ENCODE results near the gene SYAP1. TPM values are rescaled to one million over a fixed set of nuclear protein-coding genes. Genes with fewer than 3 reads are reported as not detected.

Gene SYAP1
- total RNA-seq, 4 donors from 2014 or later: 14.9 to 31.2 (median 19.3) TPM

- Histone ChIP-seq H3K27me3 (no peaks in the 10 kb centered on the region), H3K36me3 (no peaks in the 10 kb centered on the region), H3K4me3 (no peak overlapping the region), H3K9me3 (no peaks in the 10 kb centered on the region), H3K4me1 (no peaks in the 10 kb centered on the region), H3K27ac (no peak overlapping the region)
- intact Hi-C loops (cut with DNase I; ENCODE audit: low total_unique reads): no loop called here
- DNase-seq: no peak
- TF ChIP-seq POLR2A (IDR thresholded peaks at IDR 0.05) (no peak), CTCF (IDR thresholded peaks at IDR 0.05) (no peak)
These were observed 16.5 kb upstream of the SYAP1 start for GRCh38 chrX:16702700-16703599.

- intact Hi-C loops (cut with DNase I; ENCODE audit: low total_unique reads): no loop called here
- Histone ChIP-seq H3K36me3 (no peaks in the 10 kb centered on the region), H3K4me3 (no peak overlapping the region), H3K27me3 (no peaks in the 10 kb centered on the region), H3K9me3 (no peaks in the 10 kb centered on the region), H3K27ac (no peak overlapping the region), H3K4me1 (no peaks in the 10 kb centered on the region)
- no peak for TF ChIP-seq CTCF (IDR thresholded peaks at IDR 0.05)
- no peak for TF ChIP-seq POLR2A (IDR thresholded peaks at IDR 0.05)
- DNase-seq: no peak
These were observed 14.0 kb upstream of the SYAP1 start for GRCh38 chrX:16705370-16705769.

- Histone ChIP-seq H3K4me1 (no peaks in the 10 kb centered on the region), H3K27ac (no peak overlapping the region), H3K27me3 (no peaks in the 10 kb centered on the region), H3K4me3 (no peak overlapping the region), H3K9me3 (no peaks in the 10 kb centered on the region), H3K36me3 (no peaks in the 10 kb centered on the region)
- intact Hi-C loops (cut with DNase I; ENCODE audit: low total_unique reads): no loop called here
- no peak for DNase-seq
- no peak for TF ChIP-seq POLR2A (IDR thresholded peaks at IDR 0.05)
These were observed 11.4 kb upstream of the SYAP1 start for GRCh38 chrX:16708016-16708415.

- no peaks in the 10 kb centered on the region for H3K27me3 ChIP-seq
- no peak for DNase-seq
These were observed 8.1 kb upstream of the SYAP1 start for GRCh38 chrX:16711219-16711811.

GRCh38 chrX:16711893-16712547, 7.4 kb upstream of the SYAP1 start:
- intact Hi-C loops (cut with DNase I; ENCODE audit: low total_unique reads): no loop called here
- Histone ChIP-seq H3K27ac (peak overlapping the region; percentile 81 to 91), H3K27me3 (no peaks in the 10 kb centered on the region), H3K4me3 (peak overlapping the region; percentile 22 to 72), H3K9me3 (no peaks in the 10 kb centered on the region), H3K36me3 (no peaks in the 10 kb centered on the region), H3K4me1 (no peaks in the 10 kb centered on the region)
- DNase-seq: peak in 1 of 2 donors; percentile 19
- TF ChIP-seq POLR2A (IDR thresholded peaks at IDR 0.05) (no peak), CTCF (IDR thresholded peaks at IDR 0.05) (no peak)

More at GRCh38 chrX:16711219-16711811, 8.1 kb upstream of the SYAP1 start:
- intact Hi-C loops (cut with DNase I; ENCODE audit: low total_unique reads): no loop called here
- Histone ChIP-seq H3K36me3 (no peaks in the 10 kb centered on the region), H3K27ac (peak overlapping the region; percentile 81 to 91), H3K4me3 (peak overlapping the region; percentile 22 to 72), H3K9me3 (no peaks in the 10 kb centered on the region), H3K4me1 (no peaks in the 10 kb centered on the region)
- TF ChIP-seq POLR2A (IDR thresholded peaks at IDR 0.05) (no peak), CTCF (IDR thresholded peaks at IDR 0.05) (no peak)

Measured in uterus (tissue), 4 donors.